GM18502 (cell line): ENCODE data around the gene LEMD2.

Experiments
- ATAC-seq: cut with Tn5 transposase; IDR thresholded peaks from one replicate; pipeline ENCODE4 v1.9.1; 2021; ENCODE audit warnings: mild to moderate bottlenecking; ENCODE audit not compliant: unreplicated experiment, poor library complexity

LEMD2 gene

DNA sequence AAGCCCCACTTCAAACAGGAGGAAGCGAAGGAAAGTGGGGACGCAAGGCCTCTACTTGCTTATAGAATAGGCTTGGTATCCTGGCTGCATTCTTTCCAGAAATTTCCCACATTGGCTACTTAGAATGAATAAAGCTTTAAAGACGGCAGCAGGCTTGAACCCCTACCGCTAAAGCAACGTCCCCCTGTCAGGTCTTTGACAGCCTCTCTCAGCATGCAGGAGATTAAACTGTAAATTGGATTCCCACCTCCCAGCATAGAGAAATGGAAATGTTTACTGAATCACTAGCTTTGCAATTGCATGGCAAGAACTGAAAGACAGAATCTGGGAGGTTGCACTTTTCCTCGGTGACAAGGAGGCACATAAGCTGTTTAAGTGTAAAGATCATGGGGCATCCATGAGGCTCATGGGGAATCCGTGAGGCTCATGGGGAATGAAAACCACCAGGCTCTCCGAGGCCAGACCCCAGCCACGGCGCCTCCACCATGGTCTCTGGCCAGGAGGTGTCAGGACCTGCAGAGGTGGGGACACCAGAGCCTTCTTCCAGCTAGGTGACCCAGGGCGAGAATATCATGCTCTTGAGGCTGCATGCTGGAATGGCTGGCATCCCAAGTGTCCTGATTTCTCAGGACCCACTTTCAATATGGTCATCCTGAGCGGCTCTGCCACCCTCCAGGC, 10.3 kb downstream of the LEMD2 start:
- ATAC-seq: no peak

DNA sequence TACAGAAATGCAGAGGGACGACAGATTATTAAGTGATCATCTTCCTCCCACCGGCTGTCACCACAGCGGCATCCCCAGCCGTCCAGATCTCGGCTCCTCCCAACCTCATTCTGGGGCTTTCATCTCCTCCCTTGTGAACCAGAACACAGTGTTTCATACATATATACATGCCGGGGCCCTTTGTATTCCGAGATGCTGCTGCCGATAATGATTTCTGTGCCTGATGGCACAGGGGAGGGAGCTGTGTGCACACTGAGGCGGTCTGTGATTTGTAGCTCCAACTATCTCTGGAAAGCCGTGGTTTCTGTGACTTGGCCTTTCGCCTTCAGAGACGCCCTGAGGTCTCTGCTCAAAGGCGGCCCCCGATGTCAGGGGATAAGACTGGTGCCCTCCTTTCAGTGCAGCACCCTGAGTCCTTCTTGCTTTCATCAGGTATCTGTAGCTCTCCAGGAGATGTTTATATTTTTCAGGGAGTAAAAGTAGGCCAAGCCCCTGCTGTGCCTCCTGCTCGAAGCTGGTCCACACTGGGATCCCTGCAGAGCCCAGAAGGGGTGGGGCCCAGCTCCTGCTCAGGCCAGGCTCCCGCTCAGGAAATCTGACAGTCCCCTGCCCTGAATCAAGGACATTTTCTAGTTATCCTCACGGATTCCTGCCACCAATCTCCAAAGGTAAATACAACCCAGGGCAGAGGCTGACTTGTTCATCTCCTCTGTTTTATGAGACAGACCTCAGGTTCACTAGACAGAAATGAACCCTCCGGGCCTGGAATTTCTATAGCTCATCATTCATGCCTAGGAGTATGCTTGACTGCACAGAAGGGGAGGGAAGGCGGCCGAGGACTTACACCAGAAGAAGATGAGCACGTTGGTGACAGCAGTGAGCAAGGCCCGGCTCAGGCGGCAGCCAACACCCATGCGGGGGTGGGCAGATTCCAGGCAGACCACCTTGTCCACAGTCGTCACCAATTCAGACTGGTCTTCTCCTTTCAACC, 11.2 kb downstream of the LEMD2 start:
- no peak for ATAC-seq

DNA sequence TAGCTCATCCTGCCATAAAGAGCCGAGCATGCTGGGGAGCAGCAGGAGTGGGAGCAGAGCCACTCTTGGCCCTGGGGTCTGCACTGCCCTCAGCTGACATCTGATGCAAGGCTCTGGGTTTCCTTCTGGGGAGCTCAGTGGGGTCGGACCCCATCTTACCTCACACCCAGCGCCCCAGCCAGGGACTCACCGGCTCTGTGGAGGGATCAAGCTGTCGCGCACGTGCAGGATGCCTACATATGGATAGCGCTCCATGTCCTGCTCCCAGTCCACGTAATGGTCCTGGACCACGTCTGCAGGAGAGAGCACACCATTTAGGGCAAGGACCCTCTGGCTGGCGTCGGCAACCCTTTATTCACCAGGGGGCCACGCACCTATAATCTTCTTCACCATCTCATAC, 12.2 kb downstream of the LEMD2 start:
- ATAC-seq: no peak

DNA sequence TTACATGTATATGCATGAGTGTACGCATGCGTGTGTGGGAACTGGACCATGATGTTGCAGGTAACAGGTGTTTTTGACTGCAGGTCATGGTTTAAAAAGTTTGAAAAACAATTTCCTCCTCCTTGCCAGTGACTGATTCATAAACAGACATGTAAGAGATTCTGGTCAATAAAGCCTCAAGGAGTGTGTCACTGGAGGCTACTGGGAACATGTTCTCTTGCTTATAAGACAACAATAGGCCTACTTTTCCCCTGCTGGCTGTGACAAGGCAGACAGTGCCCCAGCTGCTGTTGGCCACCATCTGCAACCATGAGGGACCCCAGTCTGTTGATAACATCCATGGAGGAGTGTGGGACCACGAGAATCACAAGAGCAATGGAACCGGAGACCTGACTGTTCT, 12.7 kb downstream of the LEMD2 start:
- ATAC-seq: no peak

DNA sequence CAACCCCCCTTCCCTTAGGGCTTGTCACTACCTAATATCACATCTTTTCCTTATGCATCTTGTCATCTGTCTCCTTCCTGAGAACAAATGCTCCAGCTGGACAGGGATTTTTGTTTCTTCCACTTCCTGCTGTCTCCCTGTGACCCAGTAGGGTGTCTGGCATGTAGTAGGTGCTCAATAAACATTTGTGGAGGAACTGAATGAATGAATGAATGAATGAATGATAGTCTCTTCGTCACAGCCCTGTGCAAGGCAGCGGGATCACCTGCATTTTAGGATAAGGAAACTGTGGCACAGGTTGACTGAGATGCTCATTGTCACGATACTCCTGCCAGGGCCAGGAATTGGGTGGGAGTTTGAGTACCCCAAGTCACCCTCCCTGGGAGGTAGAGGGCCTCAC, 14.2 kb downstream of the LEMD2 start:
- no peak for ATAC-seq

DNA sequence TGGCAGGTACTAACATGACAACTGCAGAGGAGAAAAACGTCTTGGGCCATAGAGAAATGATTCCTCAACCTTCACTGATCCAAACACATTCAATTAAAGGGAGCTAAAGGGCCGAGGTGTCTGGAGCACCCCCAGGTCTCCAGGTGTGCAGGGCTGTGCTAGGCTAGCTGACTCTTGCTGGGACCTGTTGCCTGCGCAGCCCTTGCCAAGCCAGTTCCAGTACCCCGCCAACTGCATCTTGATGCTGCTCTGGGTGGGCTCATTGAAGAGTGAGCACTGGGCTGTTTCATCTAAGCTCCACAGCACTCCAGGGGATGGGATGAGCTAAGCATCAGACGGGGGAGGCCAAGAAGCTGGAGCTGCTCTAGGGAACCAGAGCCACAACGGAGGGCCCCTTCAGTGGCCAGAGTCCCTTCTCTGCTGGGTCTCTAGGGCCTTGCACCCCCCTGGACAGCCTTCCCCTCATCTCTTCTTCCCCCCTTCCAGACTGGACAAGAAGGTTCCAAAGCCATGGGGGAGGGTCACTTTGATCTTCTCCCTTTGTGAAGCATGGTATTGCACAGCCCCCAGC, 15.9 kb downstream of the LEMD2 start:
- ATAC-seq: no peak

DNA sequence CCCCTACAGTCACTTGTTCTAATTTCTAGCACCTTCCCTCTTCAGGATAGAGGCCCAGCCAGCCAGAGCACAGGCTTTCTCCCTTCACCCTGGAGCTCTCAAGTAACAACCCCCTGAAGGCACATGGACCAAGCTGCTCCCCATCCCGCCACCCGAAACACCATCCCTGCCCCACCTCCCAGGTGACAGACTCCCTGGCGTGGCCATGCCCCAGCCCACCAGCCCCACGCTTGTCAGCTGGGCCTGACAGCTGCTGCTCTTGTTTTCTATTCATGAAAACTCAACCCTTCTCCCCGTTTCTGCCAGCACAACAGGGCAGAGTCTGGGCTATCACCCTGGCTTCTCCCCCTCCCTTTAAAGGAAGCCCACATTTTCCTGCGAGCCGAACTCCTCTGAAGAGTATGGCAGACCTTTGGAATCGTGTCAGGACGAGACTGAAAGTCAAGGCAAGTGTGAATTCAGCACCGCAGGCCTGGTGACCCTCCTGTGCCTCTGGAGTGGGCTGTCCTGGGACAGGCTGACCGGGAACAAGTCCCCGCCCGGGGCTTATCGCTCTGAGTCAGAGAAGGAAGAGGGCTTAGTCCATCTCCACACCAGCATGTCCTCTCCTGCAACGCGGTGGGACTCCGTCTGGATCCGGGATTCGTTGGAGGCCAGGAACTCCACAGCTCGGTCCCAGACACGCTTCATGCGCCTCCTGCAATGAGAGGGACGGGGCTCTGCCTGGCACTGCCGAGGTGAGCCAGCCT, 16.7 kb downstream of the LEMD2 start:
- ATAC-seq: no peak

DNA sequence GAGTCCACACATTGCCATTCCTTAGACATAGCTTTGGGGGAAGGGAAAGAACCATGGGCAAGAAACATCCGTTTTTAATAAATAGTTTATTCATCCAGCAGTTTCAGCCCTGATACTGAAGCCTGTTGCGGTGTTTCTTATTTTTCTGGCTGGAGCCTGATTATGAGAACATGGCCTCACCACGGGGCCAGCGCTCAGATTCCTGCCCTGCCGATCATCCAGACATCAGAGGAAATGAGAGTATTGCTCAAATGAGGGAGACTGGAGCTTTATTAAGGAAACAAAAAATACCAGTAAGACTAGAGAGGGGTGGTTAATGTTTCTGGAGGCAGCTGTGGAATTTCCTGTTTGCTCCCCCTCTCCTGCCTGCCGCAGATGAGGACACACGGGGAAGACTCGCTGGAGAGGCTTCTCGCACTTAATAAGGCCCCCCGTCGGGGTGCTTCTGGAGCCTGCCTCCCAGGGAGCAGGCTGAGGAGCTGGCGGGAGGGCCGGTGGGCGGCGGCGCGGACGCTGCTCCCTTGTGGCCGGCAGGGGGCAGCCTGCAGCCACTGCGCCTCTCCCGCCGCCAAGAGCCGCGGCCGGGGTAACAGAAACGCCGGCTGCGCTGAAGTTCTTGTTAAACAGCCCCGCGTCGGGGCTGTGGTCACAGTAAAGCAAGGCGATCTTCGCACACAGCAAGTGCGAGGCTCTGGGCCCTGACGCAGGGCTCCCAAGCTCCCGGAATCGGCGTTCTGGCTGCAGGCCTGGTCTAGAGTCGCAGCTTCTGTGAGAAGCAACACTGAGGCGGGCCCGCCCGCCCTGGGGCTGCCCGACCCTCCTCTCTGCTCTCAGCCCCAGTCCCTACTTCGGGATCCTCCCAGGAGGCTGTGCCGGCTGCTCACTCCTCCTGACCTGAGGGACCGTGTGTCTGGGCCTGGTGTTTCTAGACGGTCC, 17.5 kb downstream of the LEMD2 start:
- no peak for ATAC-seq

DNA sequence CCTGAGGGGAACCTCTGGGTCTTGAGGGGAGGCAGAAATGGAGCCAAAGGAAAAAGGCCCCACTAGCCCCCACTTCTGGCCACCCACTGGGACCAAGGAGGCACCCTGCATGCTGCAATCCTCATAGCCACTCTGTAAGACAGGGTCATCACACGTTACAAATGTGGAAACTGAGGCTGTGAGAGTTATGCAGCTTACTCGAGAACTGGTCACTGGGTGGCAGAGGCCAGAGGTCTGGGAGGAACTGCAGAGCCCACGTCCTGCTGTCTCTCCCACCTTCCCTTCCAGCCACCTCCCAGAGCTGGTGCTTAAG, 18.1 kb downstream of the LEMD2 start:
- ATAC-seq: no peak

DNA sequence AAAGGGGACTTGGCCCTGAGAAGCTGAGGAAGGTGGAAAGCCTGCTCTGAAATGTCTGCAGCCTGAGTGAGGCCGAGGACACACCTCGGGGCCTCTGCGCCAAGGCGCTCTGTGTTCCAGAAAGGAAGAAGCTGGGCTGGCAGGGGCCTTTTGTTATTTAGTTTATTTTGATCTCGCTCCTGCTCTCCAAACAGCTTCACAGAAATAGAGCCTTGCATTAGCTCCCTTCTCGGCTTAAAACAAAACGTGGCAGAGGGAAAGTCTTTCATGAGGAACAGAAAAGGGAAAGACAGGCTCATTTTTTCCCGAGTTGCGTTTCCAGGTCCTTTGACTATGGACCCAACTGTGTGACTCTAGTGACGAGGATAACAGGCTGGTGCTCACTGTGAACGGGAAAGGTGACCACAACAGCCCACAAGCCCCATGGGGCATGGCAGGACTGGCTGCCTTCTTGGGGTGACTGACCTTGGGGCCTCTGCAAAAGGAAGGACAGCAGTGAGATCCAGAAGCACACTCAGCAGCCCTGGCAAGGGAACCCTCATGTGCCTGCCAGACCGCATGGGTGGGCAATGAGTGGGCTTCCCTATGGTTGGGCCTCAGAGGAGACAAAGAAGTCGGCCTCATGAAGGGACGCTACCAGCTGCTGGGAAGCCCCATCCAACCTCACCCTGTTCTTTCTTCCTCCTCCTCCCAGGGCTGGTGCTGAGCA, 18.7 kb downstream of the LEMD2 start:
- no peak for ATAC-seq

DNA sequence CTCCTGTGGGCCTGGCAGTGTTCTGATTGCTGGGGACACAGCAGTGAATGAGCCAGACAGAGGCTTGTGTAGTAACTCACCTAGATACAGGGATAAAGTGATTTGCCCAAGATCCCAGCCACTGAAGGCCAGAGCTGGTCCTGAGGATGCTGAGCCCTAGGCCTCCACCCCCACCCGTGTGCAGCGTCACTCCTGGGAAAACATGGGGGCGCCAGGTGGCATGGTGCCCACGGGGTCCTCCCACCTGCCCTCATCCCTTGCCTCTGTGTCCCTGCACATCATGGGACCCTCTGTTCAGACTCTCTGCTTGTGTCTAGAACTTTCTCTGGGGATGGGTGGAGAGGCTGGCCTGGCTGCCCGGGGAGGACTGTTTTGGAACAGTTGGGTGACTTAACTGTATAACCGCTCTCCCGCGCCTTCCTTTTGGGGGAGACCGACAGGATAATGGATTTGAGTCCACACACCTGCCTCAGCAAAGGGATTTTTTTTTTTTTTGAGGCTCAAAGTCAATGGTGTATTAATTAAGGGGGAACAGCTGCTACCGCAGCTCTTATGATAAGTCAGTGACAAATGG, 19.6 kb downstream of the LEMD2 start:
- ATAC-seq: no peak

DNA sequence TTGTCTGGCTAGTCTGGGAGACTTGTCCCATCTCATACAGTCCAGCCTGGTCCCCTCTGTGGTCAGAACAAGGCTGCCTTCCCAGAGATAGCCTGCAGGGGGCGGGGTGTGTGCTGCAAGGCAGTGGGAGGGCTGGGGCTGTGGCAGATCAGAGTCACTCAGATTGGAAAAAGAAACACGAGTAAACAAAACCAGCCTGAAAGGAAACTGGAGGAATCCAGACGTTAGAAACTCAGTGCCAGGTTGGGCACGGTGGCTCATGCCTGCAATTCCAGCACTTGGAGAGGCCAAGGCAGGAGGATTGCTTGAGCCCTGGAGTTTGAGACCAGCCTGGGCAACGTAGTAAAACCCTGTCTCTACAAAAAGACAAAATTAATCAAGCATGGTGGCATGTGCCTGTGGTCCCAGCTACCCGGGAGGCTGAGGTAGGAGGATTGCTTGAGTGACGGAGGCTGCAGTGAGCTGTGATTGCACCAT, 20.2 kb downstream of the LEMD2 start:
- no peak for ATAC-seq

DNA sequence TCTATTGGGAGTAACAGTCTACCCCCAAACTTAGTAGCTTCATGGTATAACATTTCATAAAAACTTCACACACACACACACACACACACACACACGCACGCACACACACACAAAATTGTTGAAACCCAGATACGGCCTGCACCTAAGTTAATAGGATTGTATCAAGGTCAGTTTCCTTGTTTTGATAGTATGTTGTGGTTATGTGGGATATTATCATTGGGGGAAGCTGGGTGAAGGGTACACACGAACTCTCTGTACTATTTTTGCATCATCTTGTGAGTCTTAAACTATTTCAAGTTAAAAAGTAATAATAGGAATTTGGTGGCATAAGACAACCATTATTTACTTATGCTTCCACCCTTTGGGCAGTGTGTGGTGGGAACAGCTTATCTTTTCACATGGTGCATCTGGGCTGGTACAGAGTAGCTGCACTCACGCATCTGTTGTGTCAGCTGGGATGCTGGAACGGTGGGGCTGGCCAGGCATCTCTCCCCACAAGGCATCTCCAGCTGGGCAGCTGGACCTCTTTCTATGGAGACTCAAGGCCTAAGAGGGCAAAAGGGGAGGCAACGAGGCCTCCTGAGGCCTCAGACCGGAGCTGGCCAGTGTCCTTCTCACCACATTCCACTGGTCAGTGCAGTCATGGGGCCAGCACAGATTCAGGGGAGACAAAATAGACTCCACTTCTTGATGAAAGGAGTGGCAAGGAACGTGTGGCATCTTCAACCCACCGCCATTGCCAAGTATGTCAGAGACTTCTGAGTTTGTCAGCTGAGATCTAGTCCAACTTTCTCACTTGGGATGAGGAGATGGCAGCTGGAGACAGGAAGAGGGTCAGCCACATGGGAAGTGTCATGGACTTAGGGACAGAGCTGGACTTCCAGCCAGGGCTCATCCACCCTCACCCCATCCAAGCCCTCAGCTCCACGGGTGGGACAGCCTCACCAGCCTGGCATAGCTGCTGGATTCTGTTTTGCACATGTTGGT, 21.7 kb downstream of the LEMD2 start:
- ATAC-seq: no peak

DNA sequence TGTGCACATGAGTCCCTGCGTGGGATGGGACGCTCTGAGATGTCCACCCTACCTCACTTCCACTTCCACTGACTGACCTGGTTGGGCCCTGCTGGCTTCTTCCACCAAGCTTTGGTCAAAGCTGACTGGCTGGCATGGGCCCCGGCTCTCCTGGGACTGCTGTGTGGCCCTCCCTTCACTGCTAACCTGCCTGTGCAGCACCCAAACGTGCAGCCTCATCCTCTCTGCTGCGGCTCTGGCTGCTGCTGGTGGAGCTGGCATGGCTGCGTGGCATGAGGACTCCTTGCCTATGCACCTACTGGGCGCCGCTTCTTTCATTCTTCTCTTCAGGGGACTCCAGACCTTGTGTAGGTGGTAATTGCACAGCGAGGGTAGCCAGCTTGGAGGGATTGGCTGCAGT, 23.6 kb downstream of the LEMD2 start:
- no peak for ATAC-seq

DNA sequence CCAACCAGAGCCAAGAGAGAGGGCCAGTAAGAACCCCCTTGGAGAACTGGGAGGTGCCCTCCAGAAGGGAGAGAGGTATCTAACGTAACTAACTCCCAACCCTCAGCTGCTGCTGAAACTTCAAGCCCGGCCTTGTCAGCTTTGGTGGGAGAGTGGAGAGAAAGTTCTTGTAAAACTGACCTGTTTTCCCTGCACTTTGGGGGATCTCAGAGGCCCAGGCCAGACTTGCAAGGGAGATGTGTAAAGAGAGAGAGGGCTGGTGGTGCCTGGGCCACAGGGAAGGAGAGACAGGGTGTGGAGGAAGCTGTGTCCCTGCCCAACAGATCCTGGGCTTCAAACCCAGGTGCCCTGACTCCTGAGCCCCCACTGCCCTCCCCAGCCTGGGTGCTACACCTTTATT, 24.9 kb downstream of the LEMD2 start:
- no peak for ATAC-seq

DNA sequence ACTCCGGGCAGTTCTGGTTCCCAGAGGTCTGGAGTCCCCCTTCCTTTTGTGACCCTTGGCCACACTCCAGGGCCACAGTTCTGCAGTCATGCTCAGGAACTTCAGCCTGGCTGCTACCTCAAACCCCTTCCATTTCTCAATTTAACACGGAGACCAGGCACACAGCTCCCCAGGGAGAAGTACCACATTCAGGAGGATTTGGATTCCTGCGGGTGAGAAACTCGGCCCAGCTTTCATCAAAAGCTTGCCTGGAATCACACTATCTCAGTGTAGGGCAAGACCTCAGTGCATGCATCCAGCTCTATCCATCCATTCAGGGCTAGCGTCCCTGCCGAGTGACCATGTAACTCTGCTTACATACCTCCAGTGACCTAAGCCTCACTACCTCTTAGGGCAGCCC, 25.4 kb downstream of the LEMD2 start:
- ATAC-seq: no peak

DNA sequence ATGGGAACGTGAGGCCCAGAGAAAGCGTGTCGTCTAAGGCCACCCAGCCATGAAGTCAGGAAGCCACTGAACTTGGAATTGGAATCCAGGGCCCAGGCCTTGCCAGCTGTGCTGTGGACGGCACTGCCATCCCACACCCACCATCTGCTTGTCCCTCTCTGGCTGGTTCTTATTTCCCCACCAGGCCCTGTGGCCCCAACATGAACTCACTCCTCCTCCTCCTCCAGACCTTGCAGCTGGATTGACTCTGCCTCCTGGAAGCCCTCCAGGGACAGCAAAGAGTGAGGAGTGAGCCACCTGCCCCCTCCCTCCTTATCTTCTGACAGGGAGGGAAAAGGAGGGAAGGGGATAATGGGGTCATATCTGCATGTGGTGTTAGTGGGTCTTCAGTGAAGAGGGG, 26.2 kb downstream of the LEMD2 start:
- no peak for ATAC-seq
